CD14-positive monocyte (primary cell): ENCODE results near the gene CXCL11. TPM values are rescaled to one million over a fixed set of nuclear protein-coding genes. Genes with fewer than 3 reads are reported as not detected.

Experiments used
- DNase-seq, 3 donors: peaks; one replicate each; pipeline ENCODE4 v3.0.0-alpha.2; 2011 to 2022
- H2AFZ ChIP-seq: 2 replicates; pipeline ENCODE4 v1.6.0; 2012; ENCODE audit warnings: mild to moderate bottlenecking, low read depth, low read length, inconsistent platforms; ENCODE audit not compliant: insufficient read depth, poor library complexity, severe bottlenecking
- H3K27ac ChIP-seq, 2 donors: 1 replicate in 1 of 2; 2 replicates in 1 of 2; pipeline ENCODE4 v1.5.1; 2012 to 2013; ENCODE audit warnings: low read length in 2 of 2, control low read depth in 1 of 2, inconsistent platforms in 1 of 2, low read depth in 1 of 2, mild to moderate bottlenecking in 1 of 2
- H3K27me3 ChIP-seq, 2 donors: one replicate each; pipeline versions ENCODE4 v1.6.0 to v1.6.1; 2011 to 2013; ENCODE audit warnings: low read length in 2 of 2; ENCODE audit not compliant: control insufficient read depth in 2 of 2, insufficient read depth in 2 of 2
- H3K36me3 ChIP-seq, 2 donors: replicated peaks in 1 of 2; 1 replicate in 1 of 2; 2 replicates in 1 of 2; pipeline versions ENCODE4 v1.5.1 to v1.6.1; 2012 to 2013; ENCODE audit warnings: low read length in 2 of 2, control low read depth in 1 of 2, inconsistent platforms in 1 of 2, mild to moderate bottlenecking in 1 of 2; ENCODE audit not compliant: insufficient read depth in 2 of 2, control insufficient read depth in 1 of 2
- H3K4me1 ChIP-seq, 2 donors: 1 replicate in 1 of 2; 2 replicates in 1 of 2; pipeline versions ENCODE4 v1.5.1 to v1.6.1; 2012 to 2013; ENCODE audit warnings: low read length in 2 of 2, control low read depth in 1 of 2, inconsistent platforms in 1 of 2, mild to moderate bottlenecking in 1 of 2, moderate library complexity in 1 of 2; ENCODE audit not compliant: insufficient read depth in 2 of 2, control insufficient read depth in 1 of 2
- H3K4me2 ChIP-seq: replicated peaks from 2 replicates; pipeline ENCODE3; 2012; ENCODE audit warnings: low read length, moderate library complexity, mild to moderate bottlenecking; ENCODE audit not compliant: poor library complexity, severe bottlenecking; ENCODE audit errors: extremely low read depth
- H3K4me3 ChIP-seq, 3 experiments: fragments of 200-600 bp in 1 of 3; sonication (generic) in 1 of 3; replicated peaks in 1 of 3; 1 replicate in 2 of 3; 2 replicates in 1 of 3; pipeline ENCODE4 v1.5.1; 2011 to 2013; ENCODE audit warnings: low read length in 3 of 3, mild to moderate bottlenecking in 3 of 3, control low read depth in 2 of 3, low read depth in 2 of 3, inconsistent platforms in 1 of 3, moderate library complexity in 1 of 3
- H3K79me2 ChIP-seq: 2 replicates; pipeline ENCODE4 v1.6.0; 2012; ENCODE audit warnings: mild to moderate bottlenecking, control low read depth, inconsistent platforms, low read length, moderate library complexity; ENCODE audit not compliant: insufficient read depth
- H3K9ac ChIP-seq: 2 replicates; pipeline ENCODE4 v1.6.0; 2017; ENCODE audit warnings: low read length, mild to moderate bottlenecking; ENCODE audit not compliant: insufficient read depth, poor library complexity, severe bottlenecking
- H3K9me3 ChIP-seq, 2 donors: replicated peaks in 1 of 2; 1 replicate in 1 of 2; 2 replicates in 1 of 2; pipeline versions ENCODE4 v1.5.1 to v1.6.1; 2012 to 2013; ENCODE audit warnings: low read length in 2 of 2, control low read depth in 1 of 2; ENCODE audit not compliant: control insufficient read depth in 1 of 2, insufficient read depth in 1 of 2
- H4K20me1 ChIP-seq: 2 replicates; pipeline ENCODE4 v1.6.0; 2012; ENCODE audit warnings: mild to moderate bottlenecking, low read length, control low read depth, moderate library complexity; ENCODE audit not compliant: insufficient read depth
- H3K27ac Mint-ChIP-seq, 7 donors: one replicate each; pipeline ENCODE4 v1.8.0; 2020; ENCODE audit warnings: mild to moderate bottlenecking in 7 of 7, mixed read lengths in 7 of 7, moderate library complexity in 6 of 7, inconsistent platforms in 2 of 7
- H3K27me3 Mint-ChIP-seq, 3 donors: one replicate each; pipeline ENCODE4 v1.8.0; 2021 to 2022; ENCODE audit warnings: low read depth in 3 of 3, mild to moderate bottlenecking in 3 of 3, mixed read lengths in 3 of 3, moderate library complexity in 3 of 3, inconsistent platforms in 1 of 3
- H3K36me3 Mint-ChIP-seq, 2 donors: one replicate each; pipeline ENCODE4 v1.8.0; 2020; ENCODE audit warnings: mixed read lengths in 2 of 2, inconsistent platforms in 1 of 2, mild to moderate bottlenecking in 1 of 2
- H3K4me1 Mint-ChIP-seq: one replicate; pipeline ENCODE4 v1.8.0; 2020; ENCODE audit warnings: mild to moderate bottlenecking, mixed read lengths
- H3K4me3 Mint-ChIP-seq, 2 donors: one replicate each; pipeline ENCODE4 v1.8.0; 2020; ENCODE audit warnings: mild to moderate bottlenecking in 2 of 2, mixed read lengths in 2 of 2, moderate library complexity in 1 of 2
- H3K9me3 Mint-ChIP-seq, 7 donors: one replicate each; pipeline ENCODE4 v1.8.0; 2020 to 2022; ENCODE audit warnings: mixed read lengths in 7 of 7, mild to moderate bottlenecking in 6 of 7, moderate library complexity in 6 of 7, inconsistent platforms in 2 of 7
- CTCF ChIP-seq: fragments of 200-600 bp; IDR thresholded peaks from one replicate; pipeline ENCODE4 v1.8.0; 2022; ENCODE audit warnings: antibody characterized with exemption, mild to moderate bottlenecking
- WGBS: methylation state at CpG from one replicate; pipeline ENCODE4 v1.1.5; 2013; ENCODE audit warnings: missing lambda C conversion rate; ENCODE audit not compliant: insufficient coverage; 5-methylcytosine and 5-hydroxymethylcytosine counted together
- intact Hi-C, 2 donors: fragments of 100-400 bp; cut with micrococcal nuclease; formaldehyde crosslinking; loops; one replicate each; pipeline versions ENCODE4 v1.15.0 to v1.15.1; 2023
- polyA plus RNA-seq, 3 donors: library from polyadenylated mRNA; depleted of rRNA in 1 of 3; unstranded in 2 of 3; stranded (reverse) in 1 of 3; fragments of 300-500 nt in 2 of 3; fragments of >200 nt in 1 of 3; fragmentation: Illumina TruSeq in 2 of 3; gene quantifications; 1 replicate in 2 of 3; 2 replicates in 1 of 3; pipeline ENCODE4 v1.2.3, GENCODE V29; 2012 to 2021

The CXCL11 gene
- polyA plus RNA-seq, 3 donors, result 0.15 to 0.36 (median 0.25) TPM

GRCh38 chr4:76022677-76023076 is 13.2 kb downstream of the CXCL11 start:
- TF ChIP-seq CTCF, result no peak
- H3K4me1 Mint-ChIP-seq, result peaks cover 46% of the 10 kb centered on the region
- Histone ChIP-seq H3K4me2 (no peak overlapping the region), H4K20me1 (no peaks in the 10 kb centered on the region), H3K4me3 (no peak overlapping the region), H3K9ac (no peak overlapping the region), H3K27me3 (no peaks in the 10 kb centered on the region), H2AFZ (no peak overlapping the region), H3K36me3 (no peaks in the 10 kb centered on the region), H3K4me1 (peaks cover 16 to 17% of the 10 kb centered on the region in 2 donors), H3K27ac (no peak overlapping the region), H3K9me3 (no peaks in the 10 kb centered on the region), H3K79me2 (no peaks in the 10 kb centered on the region)
- H3K27me3 Mint-ChIP-seq, result peaks cover 0 to 4% (median 1%) of the 10 kb centered on the region in 3 donors
- intact Hi-C loops, result no loop called here
- H3K4me3 Mint-ChIP-seq, result no peak overlapping the region
- peak overlapping the region in 1 of 7 donors; percentile 56 for H3K27ac Mint-ChIP-seq
- 100% methylated on average over 1 of the region's 2 CpGs for WGBS
- DNase-seq, result no peak
- H3K36me3 Mint-ChIP-seq, result peaks cover 0 to 2% of the 10 kb centered on the region in 2 donors
- no peaks in the 10 kb centered on the region for H3K9me3 Mint-ChIP-seq

GRCh38 chr4:76022031-76022430 is 13.8 kb downstream of the CXCL11 start:
- Mint-ChIP-seq H3K27ac (no peak overlapping the region), H3K9me3 (no peaks in the 10 kb centered on the region), H3K4me3 (no peak overlapping the region), H3K4me1 (peaks cover 41% of the 10 kb centered on the region), H3K27me3 (peaks cover 0 to 3% (median 1%) of the 10 kb centered on the region in 3 donors), H3K36me3 (peaks cover 0 to 2% of the 10 kb centered on the region in 2 donors)
- Histone ChIP-seq H3K79me2 (no peaks in the 10 kb centered on the region), H3K4me2 (no peak overlapping the region), H3K9me3 (no peaks in the 10 kb centered on the region), H3K27ac (no peak overlapping the region), H3K9ac (no peak overlapping the region), H3K27me3 (no peaks in the 10 kb centered on the region), H3K36me3 (no peaks in the 10 kb centered on the region), H2AFZ (no peak overlapping the region), H3K4me1 (peaks cover 16 to 17% of the 10 kb centered on the region in 2 donors), H4K20me1 (no peaks in the 10 kb centered on the region), H3K4me3 (no peak overlapping the region)
- no peak for DNase-seq
- intact Hi-C loops, result no loop called here
- TF ChIP-seq CTCF, result no peak
- no CpG with 5 or more reads among the region's 4 CpGs for WGBS
